HG02981 (cell line): ENCODE measurements around the gene PTOV1.

Source experiments
- ATAC-seq: cut with Tn5 transposase; IDR thresholded peaks from one replicate; pipeline ENCODE4 v1.9.1; 2021; ENCODE audit warnings: mild to moderate bottlenecking, moderate library complexity; ENCODE audit not compliant: unreplicated experiment

The PTOV1 gene

GRCh38 chr19:49850487-49851342, at the start of gene PTOV1:
PTOV1 (plus strand) TSS chr19:49851159.
- ATAC-seq = peak; percentile 59

- ATAC-seq = no peak
These were observed 49.5 kb upstream of the PTOV1 start for GRCh38 chr19:49801401-49801888.

DNA sequence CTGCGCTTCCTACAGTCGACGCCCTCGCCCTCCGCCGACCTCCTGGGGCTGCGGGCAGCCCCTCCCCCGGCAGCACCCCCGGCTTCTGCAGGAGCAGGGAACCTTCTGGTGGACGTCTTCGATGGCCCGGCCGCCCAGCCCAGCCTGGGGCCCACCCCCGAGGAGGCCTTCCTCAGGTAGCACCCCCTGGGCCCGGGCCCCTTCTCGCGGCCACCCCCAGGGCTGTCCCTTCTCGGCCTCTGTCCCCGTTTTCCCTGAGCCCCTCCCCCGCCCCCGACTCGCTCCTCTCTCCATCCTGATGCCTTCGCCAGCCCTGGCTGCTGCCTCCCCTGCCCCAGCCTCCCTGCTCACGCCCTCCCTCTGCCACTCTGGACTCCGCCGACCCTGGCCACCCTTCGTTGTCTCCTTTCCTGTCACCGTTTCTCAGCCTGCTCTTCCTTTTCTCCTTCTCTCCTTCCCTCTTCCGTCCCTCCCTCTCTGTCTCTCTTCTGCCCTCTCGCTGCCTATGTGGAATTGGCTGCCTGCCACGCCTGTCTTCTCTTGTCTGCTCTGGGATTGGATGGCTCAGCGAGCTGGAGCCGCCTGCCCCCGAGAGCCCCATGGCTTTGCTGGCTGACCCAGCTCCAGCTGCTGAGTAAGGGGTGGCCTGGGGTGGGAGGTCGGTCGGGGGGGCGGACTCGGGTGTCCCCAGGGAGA, 48.8 kb upstream of the PTOV1 start:
- ATAC-seq = no peak

GRCh38 chr19:49802836-49803528, 48.0 kb upstream of the PTOV1 start:
- no peak for ATAC-seq

DNA sequence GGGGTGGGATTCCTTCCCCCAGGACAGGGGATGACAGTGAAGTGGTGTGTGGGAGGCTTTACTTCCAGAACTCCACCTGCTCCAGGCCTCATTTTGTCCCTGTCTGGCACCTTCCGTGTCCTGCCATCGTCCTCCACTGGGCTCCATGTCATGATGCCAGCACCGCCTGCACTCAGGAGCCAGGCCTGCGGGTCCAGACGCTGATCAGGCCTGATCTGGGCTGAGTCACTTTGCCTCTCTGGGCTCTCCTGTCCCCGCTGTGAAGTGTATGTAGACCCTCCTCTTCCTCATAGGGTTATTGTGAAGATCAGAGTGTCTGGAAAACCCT, 47.5 kb upstream of the PTOV1 start:
- no peak for ATAC-seq

GRCh38 chr19:49805822-49806619, 44.9 kb upstream of the PTOV1 start:
- no peak for ATAC-seq

GRCh38 chr19:49806620-49806959, 44.4 kb upstream of the PTOV1 start:
- no peak for ATAC-seq

DNA sequence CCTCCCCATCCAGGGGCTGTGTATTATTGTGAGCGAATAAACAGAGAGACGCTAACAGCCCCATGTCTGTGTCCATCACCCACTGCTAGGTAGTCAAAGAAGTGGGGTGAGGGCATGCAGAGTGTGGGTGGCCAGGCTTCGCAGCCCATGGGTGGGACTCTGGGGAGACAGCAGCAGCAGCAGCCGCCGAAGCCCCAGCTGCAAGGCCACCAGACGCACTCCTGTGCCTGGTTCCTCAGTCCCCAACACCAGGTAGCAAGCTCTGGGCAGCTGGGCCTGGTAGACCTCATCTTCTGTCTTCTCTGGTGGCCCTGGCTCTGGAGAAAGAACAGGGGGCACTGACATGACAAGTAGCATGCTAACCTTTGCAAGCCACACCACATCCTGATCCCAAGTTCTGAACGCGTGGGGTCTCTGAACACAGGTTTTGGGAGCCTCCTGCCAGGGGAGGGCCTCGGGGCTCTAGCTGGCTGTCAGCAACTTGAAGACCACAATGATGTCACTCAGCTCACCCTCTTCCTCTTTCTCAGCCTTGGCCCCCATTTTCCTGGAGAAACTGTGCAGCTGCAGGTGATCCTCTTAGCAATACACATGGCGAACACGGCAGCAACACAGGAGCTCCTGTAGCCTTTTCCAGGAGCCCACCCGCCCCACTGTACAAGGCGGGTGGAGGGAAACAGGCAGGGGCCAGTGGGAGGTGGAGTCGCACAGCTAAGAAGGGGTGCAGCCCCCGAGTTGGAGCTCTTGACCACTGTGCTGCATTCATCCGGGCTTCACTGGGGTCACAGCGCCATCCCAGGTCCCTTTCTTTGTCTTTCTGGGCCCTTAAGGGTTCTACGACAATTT, 43.7 kb upstream of the PTOV1 start:
- ATAC-seq = no peak

DNA sequence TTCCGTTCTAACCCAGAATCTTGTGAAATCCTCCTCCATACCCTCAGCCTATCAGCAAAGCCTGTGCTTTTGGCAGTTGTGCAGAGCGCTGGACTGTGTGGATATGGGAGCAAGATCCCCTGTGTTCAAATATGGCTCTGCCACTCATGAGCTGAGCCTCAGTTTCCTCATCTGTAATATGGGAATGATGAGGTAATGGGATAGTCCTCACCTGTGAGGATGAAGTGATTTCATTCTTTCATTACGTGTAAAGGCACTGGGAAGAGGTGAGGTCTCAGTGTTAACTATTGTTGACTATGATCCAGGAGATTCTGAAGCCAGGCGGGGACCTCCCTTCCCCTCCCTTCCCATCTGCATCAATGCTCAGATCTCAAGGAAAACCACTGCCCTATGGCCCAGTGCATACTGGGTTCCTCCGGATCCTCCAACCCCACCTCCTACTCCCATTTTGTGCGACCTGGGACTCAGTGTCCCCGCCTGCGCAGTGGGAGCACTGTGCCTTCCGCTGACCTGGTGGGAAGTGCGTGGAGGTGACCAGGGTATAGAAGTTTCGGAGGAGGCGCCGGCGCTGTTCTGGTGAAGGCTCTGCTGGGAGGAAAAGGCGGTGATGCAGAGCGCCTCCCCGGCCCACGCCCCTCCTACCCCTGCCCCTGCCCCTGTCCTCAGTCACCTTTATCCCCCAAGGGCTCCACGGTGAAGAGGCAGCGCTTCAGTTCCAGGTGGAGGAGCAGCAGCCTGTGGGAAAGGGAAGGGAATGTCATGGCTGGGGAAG, 42.9 kb upstream of the PTOV1 start:
- no peak for ATAC-seq

DNA sequence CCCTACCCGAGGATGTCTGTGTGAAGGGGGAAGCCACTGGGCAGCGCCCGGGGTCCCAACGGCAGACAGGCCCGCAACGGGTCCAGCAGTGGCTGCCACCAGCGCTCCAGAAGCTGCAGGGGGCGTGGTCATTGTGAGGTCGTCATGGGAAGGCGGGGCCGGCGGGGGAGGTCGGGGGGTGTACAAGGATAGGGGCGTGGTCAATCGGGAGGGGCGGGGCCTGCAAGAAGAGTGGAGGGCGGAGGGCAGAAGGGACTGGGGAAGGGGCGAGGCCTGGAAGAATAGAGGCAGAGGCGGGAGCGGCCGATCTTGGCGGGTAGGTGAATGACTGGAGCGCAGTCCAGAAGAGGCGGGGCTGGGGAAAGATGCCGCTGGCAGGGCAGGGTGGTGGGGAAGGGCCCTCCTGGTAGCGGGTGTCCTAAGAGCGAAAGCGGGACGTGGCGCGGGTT, 42.2 kb upstream of the PTOV1 start:
- ATAC-seq = no peak

DNA sequence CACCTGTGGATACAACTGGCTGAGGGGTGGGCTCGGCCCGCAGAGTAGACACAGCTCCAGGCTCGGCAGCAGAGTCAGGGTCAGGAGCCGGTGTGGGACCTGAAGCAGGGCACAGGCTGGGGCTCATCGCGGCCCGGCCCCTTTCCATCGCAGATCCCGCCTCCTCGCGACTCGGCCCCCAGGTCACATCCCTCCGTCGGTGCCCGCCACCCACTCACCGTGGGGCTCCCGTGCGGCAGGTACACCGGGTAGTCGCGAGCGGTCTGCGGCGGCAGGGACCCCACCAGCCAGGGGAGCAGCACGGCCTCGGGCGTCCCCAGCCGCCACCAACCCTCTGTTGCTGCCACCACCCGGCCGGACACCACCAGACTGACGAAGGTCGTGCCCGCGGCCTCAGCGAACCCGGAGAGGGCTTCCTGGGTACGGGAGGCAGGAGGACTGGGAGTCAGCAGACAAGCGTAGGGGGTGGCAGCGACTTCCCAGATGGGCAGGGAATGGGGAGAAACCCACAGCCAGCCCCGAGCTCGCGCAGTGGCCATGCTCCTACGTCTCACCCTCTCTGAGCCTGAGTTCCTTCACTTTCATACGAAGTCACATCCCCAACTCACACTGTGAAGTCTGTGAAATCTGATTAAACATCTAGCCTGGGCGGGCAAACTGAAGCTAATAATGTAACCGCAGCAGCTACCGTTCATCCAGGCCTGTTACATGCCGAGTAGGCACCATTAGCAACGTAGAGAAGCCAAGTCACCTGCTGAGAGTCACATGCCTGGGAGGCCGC, 41.6 kb upstream of the PTOV1 start:
- no peak for ATAC-seq

DNA sequence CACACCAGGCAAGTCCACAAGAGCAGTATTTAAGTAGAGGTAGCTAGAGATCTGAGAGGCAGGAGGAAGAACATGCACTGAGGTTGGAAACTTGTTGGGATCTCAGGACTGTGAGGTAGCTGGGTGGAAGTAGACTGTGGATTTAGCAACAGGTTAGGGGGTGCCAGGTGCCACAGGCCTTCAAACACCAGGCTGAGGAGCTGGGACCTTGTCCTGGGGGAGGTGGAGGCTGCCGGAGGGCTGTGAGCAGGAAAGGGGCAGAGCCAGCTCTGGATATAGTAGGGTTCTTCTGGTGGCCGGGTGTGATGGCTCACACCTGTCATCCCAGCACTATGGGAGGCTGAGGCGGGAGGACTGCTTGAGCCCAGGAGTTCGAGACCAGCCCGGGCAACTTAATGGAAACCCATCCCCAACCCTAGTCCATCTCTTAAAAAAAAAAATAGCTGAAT, 41.0 kb upstream of the PTOV1 start:
- ATAC-seq = no peak

GRCh38 chr19:49811328-49811727, 39.6 kb upstream of the PTOV1 start:
- ATAC-seq = no peak

- ATAC-seq = no peak
These were observed 38.4 kb upstream of the PTOV1 start for GRCh38 chr19:49812452-49812996.

GRCh38 chr19:49812997-49813861, 37.7 kb upstream of the PTOV1 start, which contains the start of gene FUZ:
FUZ (minus strand) TSS chr19:49813292; CDS start chr19:49813106, 186 bp downstream.
- ATAC-seq = peak; percentile 48

GRCh38 chr19:49814010-49814409, 36.9 kb upstream of the PTOV1 start:
- ATAC-seq = no peak

DNA sequence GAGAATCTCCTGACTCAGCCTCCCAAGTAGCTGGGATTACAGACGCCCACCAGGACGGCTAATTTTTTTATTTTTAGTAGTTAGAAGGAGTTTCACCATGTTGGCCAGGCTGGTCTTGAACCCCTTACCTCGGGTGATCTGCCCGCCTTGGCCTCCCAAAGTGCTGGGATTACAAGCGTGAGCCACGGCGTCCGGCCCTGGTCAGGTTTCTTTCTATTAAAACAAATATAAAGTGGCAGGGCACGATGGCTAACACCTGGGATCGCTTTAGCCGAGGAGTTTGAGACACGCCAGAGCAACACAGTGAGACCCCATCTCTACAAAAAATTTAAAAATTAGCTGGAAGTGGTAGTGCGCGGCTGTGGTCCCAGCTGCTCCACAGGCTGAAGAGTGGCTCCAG, 34.4 kb upstream of the PTOV1 start:
- no peak for ATAC-seq
